ENCODE data around the gene ADRB1.

ADRB1 gene

DNA sequence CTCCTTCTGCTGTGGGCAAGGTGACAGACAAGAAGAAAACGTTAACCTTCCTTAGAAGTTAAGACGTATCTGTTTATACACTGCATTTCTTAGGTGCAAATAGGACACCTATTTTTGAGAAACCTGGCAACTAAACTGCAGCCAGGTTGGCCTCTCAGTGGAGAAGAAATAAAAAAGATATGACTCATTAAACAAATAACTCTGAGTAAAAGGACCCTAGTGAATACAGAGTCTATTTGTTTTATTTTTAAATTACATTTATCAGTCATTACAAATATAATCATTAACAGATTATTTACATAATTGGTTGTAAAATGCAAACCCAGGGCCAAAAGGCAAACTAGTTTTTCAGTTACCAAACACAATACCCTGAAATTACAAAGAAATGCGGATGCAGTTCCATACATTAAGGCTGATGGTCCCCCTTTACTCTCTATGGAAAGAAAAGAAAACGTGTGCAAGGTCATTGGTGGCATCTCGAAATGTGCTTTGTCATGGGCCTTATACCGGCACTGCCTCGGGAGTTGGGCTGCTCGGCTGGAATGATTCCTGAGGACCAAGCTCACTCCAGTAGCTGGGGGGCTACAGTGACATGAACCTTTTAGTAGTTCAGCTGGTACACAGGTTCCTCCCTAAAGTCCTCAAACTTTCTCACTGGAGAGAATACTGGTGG, 38.4 kb downstream of the ADRB1 start:
- 91 to 95% methylated on average over 8 of the region's 8 CpGs for WGBS, 2 experiments
- H3K4me1 ChIP-seq (ENCODE audit: control insufficient read depth, insufficient read depth, low read length), result no peaks in the 10 kb centered on the region
- no peaks in the 10 kb centered on the region for H3K36me3 ChIP-seq (ENCODE audit: control insufficient read depth, insufficient read depth, low read length)
- no peak overlapping the region for H3K4me3 ChIP-seq (ENCODE audit: insufficient read depth, low read depth, low read length)
- no peaks in the 10 kb centered on the region for H3K9me3 ChIP-seq (ENCODE audit: control insufficient read depth, low read length)
- H3K27ac ChIP-seq (ENCODE audit: insufficient read depth, low read depth, low read length, poor library complexity, severe bottlenecking), result no peak overlapping the region
- no peaks in the 10 kb centered on the region for H3K27me3 ChIP-seq (ENCODE audit: control insufficient read depth, insufficient read depth, low read length, poor library complexity, severe bottlenecking)

DNA sequence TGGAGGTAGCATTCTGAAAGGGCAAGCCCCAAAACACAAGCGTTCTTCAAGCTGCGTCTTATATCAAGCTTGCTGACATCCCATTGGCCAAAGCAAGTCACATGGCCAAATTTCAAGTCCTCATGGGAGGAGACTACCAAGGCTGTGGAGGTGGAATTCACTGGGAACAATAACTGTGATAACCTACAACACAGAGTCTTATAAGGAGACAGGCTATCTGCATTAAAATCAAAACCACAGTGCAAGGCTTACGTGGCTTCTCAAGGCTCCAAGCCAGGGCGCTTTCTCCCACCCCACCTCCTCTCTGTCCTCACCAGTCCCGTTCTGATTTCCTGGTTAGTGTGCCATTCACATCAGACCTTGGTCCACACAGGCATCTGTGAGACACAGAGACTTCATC, 39.4 kb downstream of the ADRB1 start:
- H3K9me3 ChIP-seq (ENCODE audit: control insufficient read depth, low read length), result no peaks in the 10 kb centered on the region
- H3K4me1 ChIP-seq (ENCODE audit: control insufficient read depth, insufficient read depth, low read length), result no peaks in the 10 kb centered on the region
- WGBS, 2 experiments, result 87 to 98% methylated on average over 5 of the region's 5 CpGs
- H3K36me3 ChIP-seq (ENCODE audit: control insufficient read depth, insufficient read depth, low read length), result no peaks in the 10 kb centered on the region
- H3K27me3 ChIP-seq (ENCODE audit: control insufficient read depth, insufficient read depth, low read length, poor library complexity, severe bottlenecking), result no peaks in the 10 kb centered on the region
- H3K4me3 ChIP-seq (ENCODE audit: insufficient read depth, low read depth, low read length), result no peak overlapping the region
- no peak overlapping the region for H3K27ac ChIP-seq (ENCODE audit: insufficient read depth, low read depth, low read length, poor library complexity, severe bottlenecking)

DNA sequence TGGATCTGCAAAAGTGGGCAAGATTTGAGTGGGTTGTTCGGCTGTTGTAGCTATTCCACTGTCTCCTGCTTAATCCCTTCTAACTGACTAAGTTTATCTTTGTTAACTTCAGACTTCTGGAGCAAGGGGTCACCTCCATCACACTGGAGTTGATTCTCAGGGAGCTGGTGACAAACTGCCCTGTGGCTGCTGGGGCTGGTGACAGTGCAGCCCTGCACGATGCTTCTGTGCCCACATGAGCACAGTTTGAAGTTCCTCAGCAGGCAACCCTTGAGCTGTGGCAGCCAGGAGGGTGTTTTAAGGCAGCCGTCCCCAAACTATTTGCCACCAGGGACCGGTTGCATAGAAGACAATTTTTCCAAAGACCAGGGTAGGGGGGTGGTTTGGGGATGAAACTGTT, 40.5 kb downstream of the ADRB1 start:
- Histone ChIP-seq H3K27me3 (ENCODE audit: control insufficient read depth, insufficient read depth, low read length, poor library complexity, severe bottlenecking) (no peaks in the 10 kb centered on the region), H3K27ac (ENCODE audit: insufficient read depth, low read depth, low read length, poor library complexity, severe bottlenecking) (no peak overlapping the region), H3K4me3 (ENCODE audit: insufficient read depth, low read depth, low read length) (no peak overlapping the region), H3K9me3 (ENCODE audit: control insufficient read depth, low read length) (no peaks in the 10 kb centered on the region), H3K36me3 (ENCODE audit: control insufficient read depth, insufficient read depth, low read length) (no peaks in the 10 kb centered on the region), H3K4me1 (ENCODE audit: control insufficient read depth, insufficient read depth, low read length) (no peaks in the 10 kb centered on the region)
- WGBS, 2 experiments, result 94 to 96% methylated on average over 3 to 4 of the region's 4 CpGs

DNA sequence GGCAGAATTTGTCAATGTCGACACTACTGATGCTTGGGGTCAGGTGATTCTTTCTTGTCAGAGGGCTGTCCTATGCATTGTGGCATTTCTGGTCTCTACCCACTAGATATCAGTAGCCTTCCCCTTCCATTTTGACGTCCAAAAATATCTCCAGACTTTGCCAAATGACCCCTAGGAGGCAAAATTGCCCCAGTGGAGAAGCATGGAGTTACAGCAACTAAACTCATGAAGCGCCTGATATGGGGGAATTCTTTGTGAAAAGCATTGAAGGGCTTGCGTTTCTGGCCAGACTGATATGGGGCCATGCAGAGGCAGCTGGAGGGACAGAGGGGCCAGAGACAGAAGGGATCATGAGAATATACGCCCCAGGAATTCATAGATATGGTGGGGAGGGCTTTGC, 43.6 kb downstream of the ADRB1 start:
- H3K4me3 ChIP-seq (ENCODE audit: insufficient read depth, low read depth, low read length), result no peak overlapping the region
- no peaks in the 10 kb centered on the region for H3K36me3 ChIP-seq (ENCODE audit: control insufficient read depth, insufficient read depth, low read length)
- H3K27me3 ChIP-seq (ENCODE audit: control insufficient read depth, insufficient read depth, low read length, poor library complexity, severe bottlenecking), result no peaks in the 10 kb centered on the region
- no peaks in the 10 kb centered on the region for H3K4me1 ChIP-seq (ENCODE audit: control insufficient read depth, insufficient read depth, low read length)
- WGBS, 2 experiments, result 84 to 85% methylated on average over 5 of the region's 5 CpGs
- H3K27ac ChIP-seq (ENCODE audit: insufficient read depth, low read depth, low read length, poor library complexity, severe bottlenecking), result no peak overlapping the region
- no peaks in the 10 kb centered on the region for H3K9me3 ChIP-seq (ENCODE audit: control insufficient read depth, low read length)

DNA sequence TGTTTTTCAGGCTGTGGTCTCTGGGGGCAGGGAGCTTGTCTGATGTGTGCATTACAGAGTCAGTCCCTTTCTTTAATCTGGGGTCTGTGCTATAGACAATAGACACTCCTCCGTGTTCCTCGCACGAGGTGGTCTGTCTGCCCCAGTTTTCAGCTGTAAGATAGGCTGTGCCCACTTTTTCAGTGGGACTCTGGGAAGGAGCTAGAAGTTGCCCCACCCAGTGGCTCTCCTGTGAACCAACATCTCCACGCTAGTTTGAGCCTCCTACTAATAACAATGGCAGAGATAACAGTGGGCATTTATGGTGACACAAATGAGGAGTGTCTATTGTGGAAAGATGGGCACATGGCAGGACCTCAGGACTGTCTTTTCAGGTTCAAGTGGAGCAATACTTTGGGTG, 44.0 kb downstream of the ADRB1 start:
- H3K9me3 ChIP-seq (ENCODE audit: control insufficient read depth, low read length), result no peaks in the 10 kb centered on the region
- no peaks in the 10 kb centered on the region for H3K4me1 ChIP-seq (ENCODE audit: control insufficient read depth, insufficient read depth, low read length)
- no peak overlapping the region for H3K4me3 ChIP-seq (ENCODE audit: insufficient read depth, low read depth, low read length)
- H3K36me3 ChIP-seq (ENCODE audit: control insufficient read depth, insufficient read depth, low read length), result no peaks in the 10 kb centered on the region
- no peaks in the 10 kb centered on the region for H3K27me3 ChIP-seq (ENCODE audit: control insufficient read depth, insufficient read depth, low read length, poor library complexity, severe bottlenecking)
- 77 to 87% methylated on average over 4 of the region's 4 CpGs for WGBS, 2 experiments
- H3K27ac ChIP-seq (ENCODE audit: insufficient read depth, low read depth, low read length, poor library complexity, severe bottlenecking), result no peak overlapping the region

DNA sequence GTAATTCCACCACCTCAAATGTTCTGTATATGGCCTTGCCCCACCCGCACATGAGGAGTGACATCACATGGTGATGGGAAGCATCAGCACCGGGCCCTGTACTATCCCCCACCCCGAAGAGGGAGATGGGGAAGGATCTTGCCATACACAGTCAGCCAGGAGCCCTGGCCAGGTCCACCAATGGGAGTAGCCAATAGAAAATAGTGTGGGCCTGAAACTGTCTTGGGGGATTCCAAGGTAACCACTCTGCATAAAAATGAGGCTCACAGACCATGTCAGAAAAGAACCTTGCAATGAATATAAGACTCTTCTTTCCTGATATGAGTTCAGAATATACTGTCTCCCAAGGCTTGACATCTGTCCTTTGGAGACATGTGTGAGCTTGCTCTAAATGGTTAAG, 51.1 kb downstream of the ADRB1 start:
- no peak overlapping the region for H3K27ac ChIP-seq (ENCODE audit: insufficient read depth, low read depth, low read length, poor library complexity, severe bottlenecking)
- no peaks in the 10 kb centered on the region for H3K36me3 ChIP-seq (ENCODE audit: control insufficient read depth, insufficient read depth, low read length)
- no peak overlapping the region for H3K4me3 ChIP-seq (ENCODE audit: insufficient read depth, low read depth, low read length)
- H3K9me3 ChIP-seq (ENCODE audit: control insufficient read depth, low read length), result no peaks in the 10 kb centered on the region
- peaks cover 5% of the 10 kb centered on the region for H3K27me3 ChIP-seq (ENCODE audit: control insufficient read depth, insufficient read depth, low read length, poor library complexity, severe bottlenecking)
- WGBS, 2 experiments, result 89 to 94% methylated on average over 3 of the region's 3 CpGs
- no peaks in the 10 kb centered on the region for H3K4me1 ChIP-seq (ENCODE audit: control insufficient read depth, insufficient read depth, low read length)

DNA sequence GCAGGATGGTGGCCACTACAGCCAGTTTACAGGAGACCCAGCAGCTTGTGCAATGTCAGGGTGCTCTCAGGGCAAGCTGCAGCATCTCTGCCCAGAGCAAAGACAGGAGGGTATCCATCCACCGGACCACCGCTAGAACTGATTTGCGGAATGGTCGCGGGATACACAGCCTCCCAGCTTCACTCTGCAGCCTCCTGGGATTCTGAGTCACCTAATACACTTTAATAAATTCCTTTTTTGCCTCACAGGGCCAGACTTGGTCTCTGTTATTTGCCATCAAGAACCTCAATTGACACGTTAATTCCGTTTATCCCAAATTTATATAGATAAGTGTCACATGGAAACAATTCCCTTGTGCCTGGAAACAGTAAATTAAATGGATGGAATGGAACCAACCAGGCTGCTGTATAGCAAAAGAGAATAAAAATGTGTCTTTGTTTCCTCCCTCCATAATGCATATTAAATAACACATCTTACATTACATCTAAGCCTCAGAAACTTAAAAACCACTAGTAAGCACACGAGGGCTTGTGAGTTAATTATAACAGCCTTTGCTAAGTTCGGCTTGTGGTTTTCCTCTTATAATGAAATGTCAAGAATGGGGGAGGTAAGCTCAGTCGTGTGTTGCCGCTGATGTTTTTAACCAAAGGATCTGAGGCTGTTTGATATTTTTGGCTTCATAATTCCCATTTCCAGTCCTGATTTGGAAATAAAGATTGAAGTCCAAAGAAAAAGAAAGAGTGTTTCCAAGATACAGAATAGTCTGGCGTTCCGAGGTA, 52.1 kb downstream of the ADRB1 start:
- Histone ChIP-seq H3K27me3 (ENCODE audit: control insufficient read depth, insufficient read depth, low read length, poor library complexity, severe bottlenecking) (peaks cover 14% of the 10 kb centered on the region), H3K4me3 (ENCODE audit: insufficient read depth, low read depth, low read length) (no peak overlapping the region), H3K27ac (ENCODE audit: insufficient read depth, low read depth, low read length, poor library complexity, severe bottlenecking) (no peak overlapping the region), H3K4me1 (ENCODE audit: control insufficient read depth, insufficient read depth, low read length) (no peaks in the 10 kb centered on the region), H3K36me3 (ENCODE audit: control insufficient read depth, insufficient read depth, low read length) (no peaks in the 10 kb centered on the region), H3K9me3 (ENCODE audit: control insufficient read depth, low read length) (no peaks in the 10 kb centered on the region)
- WGBS, 2 experiments, result 95% methylated on average over 13 of the region's 13 CpGs

Data from ectodermal cell (in vitro differentiated cells).